HCT116 (cell line): Measurements from ENCODE around the gene ABCE1. TPM values are rescaled to one million over a fixed set of nuclear protein-coding genes. Genes with fewer than 3 reads are reported as not detected.

Experiments
- ATAC-seq: fragments of 200-7000 bp; cut with Tn5 transposase; 2 replicates; pipeline ENCODE4 v1.9.1; 2020; ENCODE audit warnings: mild to moderate bottlenecking, moderate library complexity
- BruUV-seq: library from RNA; stranded (reverse); fragments of 400-500 nt; replicated peaks from 2 replicates; lab custom pipeline; 2021; lab: Mats Ljungman, UMichigan
- CTCF ChIA-PET: fragments of 300-600 bp; sonication (Branson Sonifier 250); formaldehyde crosslinking; loops from one replicate; lab custom pipeline; 2021; ENCODE audit warnings: antibody characterized with exemption; lab: Charles Lee
- POLR2A ChIA-PET: fragments of 300-600, 350-600 bp; sonication (Branson Sonifier 250); formaldehyde crosslinking; loops from one replicate; lab custom pipeline; 2021; ENCODE audit warnings: antibody characterized with exemption; lab: Charles Lee
- RAD21 ChIA-PET, 2 experiments: fragments of 300-600 bp; sonication (Branson Sonifier 250); formaldehyde crosslinking; loops; one replicate each; lab custom pipeline; 2023; ENCODE audit warnings: low total read pairs in 2 of 2; ENCODE audit not compliant: uncharacterized antibody in 2 of 2, unreplicated experiment in 2 of 2, low non-redundant PET in 1 of 2; lab: Charles Lee
- DNase-seq: peaks from one replicate; pipeline ENCODE4 v3.0.0-alpha.2; 2010; ENCODE audit warnings: low read depth, low spot score
- H2AFZ ChIP-seq: fragments of 200-600 bp; shearing (Covaris generic), sonication (generic); 2 replicates; pipeline ENCODE4 v1.6.1; 2017; ENCODE audit warnings: low read depth, mixed run types, mixed read lengths, antibody characterized with exemption, low read length; ENCODE audit not compliant: poor library complexity, severe bottlenecking
- H3K27ac ChIP-seq: 2 replicates; pipeline ENCODE4 v1.5.1; 2012; ENCODE audit warnings: low read depth, low read length
- H3K27me3 ChIP-seq: fragments of 200-600 bp; sonication (generic); 2 replicates; pipeline ENCODE4 v1.6.1; 2016; ENCODE audit warnings: mixed run types, low read length, mixed read lengths; ENCODE audit not compliant: insufficient read depth
- H3K36me3 ChIP-seq, 2 experiments: fragments of 200-500 bp in 1 of 2; fragments of 200-600 bp in 1 of 2; sonication (Bioruptor generic) in 1 of 2; sonication (generic) in 1 of 2; 2 replicates each; pipeline versions ENCODE4 v1.5.1 to v1.6.1; 2014 to 2016; ENCODE audit warnings: low read length in 2 of 2, inconsistent platforms in 1 of 2, mixed read lengths in 1 of 2, mixed run types in 1 of 2; ENCODE audit not compliant: insufficient read depth in 2 of 2, control insufficient read depth in 1 of 2
- H3K4me1 ChIP-seq, 2 experiments: fragments of 200-600 bp in 1 of 2; sonication (generic) in 1 of 2; 2 replicates each; pipeline versions ENCODE4 v1.5.1 to v1.6.1; 2012 to 2017; ENCODE audit warnings: low read length in 2 of 2, inconsistent platforms in 1 of 2, mild to moderate bottlenecking in 1 of 2, mixed read lengths in 1 of 2, mixed run types in 1 of 2, moderate library complexity in 1 of 2; ENCODE audit not compliant: insufficient read depth in 2 of 2, control insufficient read depth in 1 of 2
- H3K4me2 ChIP-seq: fragments of 200-600 bp; sonication (generic); 2 replicates; pipeline ENCODE4 v1.6.1; 2017; ENCODE audit warnings: mixed run types, low read length, mixed read lengths
- H3K4me3 ChIP-seq, 2 experiments: fragments of 200-600 bp in 1 of 2; sonication (generic) in 1 of 2; replicated peaks in 1 of 2; 2 replicates each; pipeline ENCODE4 v1.5.1; 2011 to 2016; ENCODE audit warnings: low read length in 2 of 2, control low read depth in 1 of 2, low read depth in 1 of 2, mild to moderate bottlenecking in 1 of 2, mixed read lengths in 1 of 2, mixed run types in 1 of 2
- H3K79me2 ChIP-seq: fragments of 200-600 bp; sonication (generic); 2 replicates; pipeline ENCODE4 v1.6.1; 2017; ENCODE audit warnings: mild to moderate bottlenecking, mixed run types, low read length, moderate library complexity, mixed read lengths; ENCODE audit not compliant: insufficient read depth
- H3K9ac ChIP-seq: fragments of 200-600 bp; sonication (generic); 2 replicates; pipeline ENCODE4 v1.6.1; 2016; ENCODE audit warnings: low read length, mixed read lengths
- H3K9me2 ChIP-seq: fragments of 200-600 bp; sonication (generic), shearing (Covaris generic); 2 replicates; pipeline ENCODE4 v1.6.1; 2017; ENCODE audit warnings: mixed run types, mild to moderate bottlenecking, moderate library complexity; ENCODE audit not compliant: insufficient read depth
- H3K9me3 ChIP-seq, 2 experiments: fragments of 200-500 bp in 1 of 2; fragments of 200-600 bp in 1 of 2; sonication (Bioruptor generic) in 1 of 2; sonication (generic) in 1 of 2; 2 replicates each; pipeline ENCODE4 v1.6.1; 2014 to 2017; ENCODE audit warnings: low read length in 2 of 2, mixed read lengths in 2 of 2, inconsistent platforms in 1 of 2, low read depth in 1 of 2, mild to moderate bottlenecking in 1 of 2, mixed run types in 1 of 2, moderate library complexity in 1 of 2; ENCODE audit not compliant: control insufficient read depth in 1 of 2, insufficient read depth in 1 of 2
- H4K20me1 ChIP-seq: fragments of 200-600 bp; sonication (generic), shearing (Covaris generic); 2 replicates; pipeline ENCODE4 v1.6.1; 2017; ENCODE audit warnings: mixed run types, mild to moderate bottlenecking, moderate library complexity; ENCODE audit not compliant: insufficient read depth
- ATF3 ChIP-seq: IDR thresholded peaks from 2 replicates; pipeline ENCODE4 v1.6.1; 2012
- CBX3 ChIP-seq: IDR thresholded peaks from 2 replicates; pipeline ENCODE4 v1.6.1; 2012; ENCODE audit warnings: low read depth
- CEBPB ChIP-seq: IDR thresholded peaks from 2 replicates; pipeline ENCODE4 v1.6.1; 2012; ENCODE audit warnings: low read depth
- EGR1 ChIP-seq: IDR thresholded peaks from 2 replicates; pipeline ENCODE4 v1.6.1; 2012; ENCODE audit warnings: low read depth
- ELF1 ChIP-seq: IDR thresholded peaks from 2 replicates; pipeline ENCODE4 v1.6.1; 2012; ENCODE audit warnings: low read depth, borderline replicate concordance
- EZH2 ChIP-seq: fragments of 200-600 bp; sonication (generic); IDR thresholded peaks from 2 replicates; pipeline ENCODE4 v1.6.1; 2017; ENCODE audit warnings: antibody characterized with exemption, mixed run types
- FOSL1 ChIP-seq: IDR thresholded peaks from 2 replicates; pipeline ENCODE4 v1.6.1; 2012; ENCODE audit warnings: low read depth
- JUND ChIP-seq: IDR thresholded peaks from 2 replicates; pipeline ENCODE4 v1.6.1; 2012
- POLR2A ChIP-seq: IDR thresholded peaks from 2 replicates; pipeline ENCODE4 v1.7.0; 2011; ENCODE audit warnings: borderline replicate concordance; ENCODE audit not compliant: insufficient read depth, insufficient read length; ENCODE audit errors: extremely low read depth
- POLR2AphosphoS5 ChIP-seq: IDR thresholded peaks from 2 replicates; pipeline ENCODE4 v1.6.1; 2011; ENCODE audit warnings: mild to moderate bottlenecking, low read depth, low read length, moderate library complexity
- REST ChIP-seq: IDR thresholded peaks from 2 replicates; pipeline ENCODE4 v1.6.1; 2012; ENCODE audit warnings: low read depth
- SP1 ChIP-seq: IDR thresholded peaks from 2 replicates; pipeline ENCODE4 v1.6.1; 2012; ENCODE audit warnings: low read depth
- SRF ChIP-seq: IDR thresholded peaks from 2 replicates; pipeline ENCODE4 v1.6.1; 2012; ENCODE audit warnings: low read depth
- TCF7L2 ChIP-seq: IDR thresholded peaks from 2 replicates; pipeline ENCODE4 v1.7.0; 2011; ENCODE audit warnings: borderline replicate concordance, inconsistent platforms; ENCODE audit not compliant: insufficient read depth, insufficient read length; ENCODE audit errors: extremely low read depth
- YY1 ChIP-seq: IDR thresholded peaks from 2 replicates; pipeline ENCODE4 v1.6.1; 2011; ENCODE audit warnings: low read length, low read depth, moderate library complexity, mild to moderate bottlenecking; ENCODE audit not compliant: insufficient replicate concordance; ENCODE audit errors: extremely low read depth
- ZFX ChIP-seq: fragments of 450-650 bp; IDR thresholded peaks from 2 replicates; pipeline ENCODE4 v1.6.1; 2017
- ZNF274 ChIP-seq: fragments of 200-500 bp; sonication (Bioruptor generic); IDR thresholded peaks from 2 replicates; pipeline ENCODE4 v1.6.1; 2014; ENCODE audit warnings: mild to moderate bottlenecking, low read depth, low read length, inconsistent platforms
- intact Hi-C: fragments of 100-400 bp; cut with micrococcal nuclease; formaldehyde crosslinking; loops from 2 replicates; pipeline ENCODE4 v1.10.0; 2022
- total RNA-seq: library from RNA; stranded (reverse); gene quantifications from one replicate; pipeline ENCODE4 v1.2.1, GENCODE V29; 2021; ENCODE audit not compliant: unreplicated experiment
- TF ChIP-seq, protein P1 (sequence below): IDR thresholded peaks from 2 replicates; pipeline ENCODE4 v1.6.1; 2012

The ABCE1 gene
- total RNA-seq, 1 experiment from 2014 or later, result 145 TPM

GRCh38 chr4:145090380-145090779, 7.7 kb upstream of the ABCE1 start:
- ChIA-PET POLR2A (no interaction called here), RAD21 (no interaction called here), CTCF (no interaction called here)
- H3K4me2 ChIP-seq, result no peak overlapping the region
- H3K79me2 ChIP-seq, result peaks cover 86% of the 10 kb centered on the region
- TF ChIP-seq, protein P1, sequence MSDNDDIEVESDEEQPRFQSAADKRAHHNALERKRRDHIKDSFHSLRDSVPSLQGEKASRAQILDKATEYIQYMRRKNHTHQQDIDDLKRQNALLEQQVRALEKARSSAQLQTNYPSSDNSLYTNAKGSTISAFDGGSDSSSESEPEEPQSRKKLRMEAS, result no peak
- TF ChIP-seq CBX3 (no peak), TCF7L2 (no peak), ATF3 (no peak), CEBPB (no peak), EGR1 (no peak), POLR2A (no peak), FOSL1 (no peak), JUND (no peak), ZFX (no peak), ELF1 (no peak), YY1 (no peak), ZNF274 (no peak), REST (no peak), SP1 (no peak), EZH2 (no peak), SRF (no peak), POLR2AphosphoS5 (no peak)
- H3K36me3 ChIP-seq, result peaks cover 3 to 23% of the 10 kb centered on the region in 2 experiments
- ATAC-seq (no peak), DNase-seq (no peak)
- no TSS peak for BruUV-seq
- no peaks in the 10 kb centered on the region for H3K9me2 ChIP-seq
- no peaks in the 10 kb centered on the region for H4K20me1 ChIP-seq
- no peaks in the 10 kb centered on the region for H3K27me3 ChIP-seq
- H3K9ac ChIP-seq, result no peak overlapping the region
- no peak overlapping the region for H2AFZ ChIP-seq
- intact Hi-C loops, result no loop called here
- H3K27ac ChIP-seq, result no peak overlapping the region
- H3K4me3 ChIP-seq, result no peak overlapping the region
- peaks cover 0 to 4% of the 10 kb centered on the region in 2 experiments; a peak in 1 of 4 replicates for H3K9me3 ChIP-seq
- no peaks in the 10 kb centered on the region; a peak in 1 of 4 replicates for H3K4me1 ChIP-seq
